ENCODE data around the gene ZSCAN32.

ZSCAN32 gene

DNA sequence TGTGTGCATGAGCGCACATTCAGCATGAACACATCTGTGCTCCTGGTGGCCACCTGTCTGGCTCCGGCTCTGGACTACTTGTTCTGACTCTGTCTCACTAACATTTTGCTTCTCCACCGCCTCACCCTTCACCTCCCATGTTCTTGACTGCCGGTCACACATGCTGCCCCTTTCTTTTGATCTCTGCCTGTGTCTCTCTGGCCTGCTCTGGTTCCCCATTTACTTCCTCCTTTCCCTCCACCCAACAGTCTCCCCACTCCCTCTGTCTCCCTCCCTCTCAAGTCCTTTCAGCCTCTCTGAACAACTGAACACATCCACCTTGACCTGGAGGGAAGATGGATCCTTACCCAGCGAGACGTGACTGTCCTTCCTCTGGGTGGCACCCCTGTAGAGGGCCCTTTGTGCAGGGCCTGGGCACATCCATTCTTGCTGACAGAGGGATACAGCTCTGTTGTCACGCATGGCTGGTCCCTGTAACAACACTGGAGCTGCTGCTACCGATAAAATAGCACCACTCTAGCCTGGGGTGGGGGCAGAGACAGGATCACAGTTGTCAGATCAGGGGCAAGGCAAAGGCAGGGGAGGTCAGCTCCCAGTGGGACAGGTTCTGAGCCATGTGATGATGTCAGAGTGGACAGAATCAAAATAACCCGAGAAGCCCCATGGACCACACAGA is 11.0 kb downstream of the ZSCAN32 start:
- no peak overlapping the region for H3K4me3 ChIP-seq (ENCODE audit: low read length)
- peaks cover 15% of the 10 kb centered on the region for H3K36me3 ChIP-seq (ENCODE audit: control insufficient read depth, insufficient read depth, low read length)

DNA sequence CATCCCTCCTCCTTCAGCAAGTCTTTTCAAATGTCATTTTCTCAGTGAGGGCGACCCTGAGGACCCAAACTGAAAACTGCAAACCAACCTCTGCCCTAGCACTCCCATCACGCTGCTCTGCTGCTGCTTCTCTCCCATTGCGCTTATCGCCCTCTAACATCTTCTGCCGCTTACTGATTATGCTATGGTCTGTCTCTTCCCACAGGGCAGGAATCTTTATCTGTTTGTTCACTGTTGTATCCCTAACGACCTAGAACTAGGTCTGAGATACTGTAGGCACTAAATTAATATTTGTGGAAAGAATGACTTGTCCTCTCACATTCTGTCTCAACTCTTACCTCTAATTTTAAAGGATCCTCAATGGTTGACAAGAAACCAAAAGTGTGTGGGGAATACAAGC is 12.5 kb downstream of the ZSCAN32 start:
- Histone ChIP-seq H3K27me3 (ENCODE audit: control insufficient read depth, insufficient read depth, low read length) (no peaks in the 10 kb centered on the region), H3K9ac (ENCODE audit: low read length) (no peak overlapping the region), H3K36me3 (ENCODE audit: control insufficient read depth, insufficient read depth, low read length) (peaks cover 25% of the 10 kb centered on the region), H3K4me3 (ENCODE audit: low read length) (no peak overlapping the region), H3K4me1 (ENCODE audit: control insufficient read depth, insufficient read depth, low read length) (no peaks in the 10 kb centered on the region), H3K9me3 (ENCODE audit: control insufficient read depth, low read length) (peaks cover 27% of the 10 kb centered on the region)

More for the DNA sequence above, 11.0 kb downstream of the ZSCAN32 start:
- no peaks in the 10 kb centered on the region for H3K27me3 ChIP-seq (ENCODE audit: control insufficient read depth, insufficient read depth, low read length)
- H3K4me1 ChIP-seq (ENCODE audit: control insufficient read depth, insufficient read depth, low read length) = no peaks in the 10 kb centered on the region
- H3K9me3 ChIP-seq (ENCODE audit: control insufficient read depth, low read length) = peaks cover 13% of the 10 kb centered on the region
- no peak overlapping the region for H3K9ac ChIP-seq (ENCODE audit: low read length)

DNA sequence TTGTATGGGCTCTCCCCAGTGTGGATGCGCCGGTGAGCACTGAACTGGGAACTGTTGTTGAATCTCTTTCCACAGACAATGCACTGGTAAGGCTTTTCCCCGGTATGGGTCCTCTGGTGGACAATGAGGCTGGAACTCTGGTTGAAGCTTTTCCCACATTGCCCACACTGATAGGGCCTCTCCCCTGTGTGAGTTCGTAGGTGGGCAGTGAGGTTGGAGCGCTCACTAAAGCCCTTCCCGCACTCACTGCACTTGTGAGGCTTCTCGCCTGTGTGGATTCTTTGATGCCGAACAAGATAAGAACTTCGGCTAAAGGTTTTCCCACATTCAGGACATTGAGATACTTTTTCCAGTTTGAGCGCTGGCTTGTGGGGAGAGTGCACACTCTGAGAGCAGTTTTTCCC is 17.8 kb downstream of the ZSCAN32 start:
- no peak overlapping the region for H3K4me3 ChIP-seq (ENCODE audit: low read length)
- no peaks in the 10 kb centered on the region for H3K27me3 ChIP-seq (ENCODE audit: control insufficient read depth, insufficient read depth, low read length)
- no peak overlapping the region for H3K9ac ChIP-seq (ENCODE audit: low read length)
- peaks cover 24% of the 10 kb centered on the region for H3K36me3 ChIP-seq (ENCODE audit: control insufficient read depth, insufficient read depth, low read length)
- peaks cover 28% of the 10 kb centered on the region for H3K9me3 ChIP-seq (ENCODE audit: control insufficient read depth, low read length)
- H3K4me1 ChIP-seq (ENCODE audit: control insufficient read depth, insufficient read depth, low read length) = no peaks in the 10 kb centered on the region

DNA sequence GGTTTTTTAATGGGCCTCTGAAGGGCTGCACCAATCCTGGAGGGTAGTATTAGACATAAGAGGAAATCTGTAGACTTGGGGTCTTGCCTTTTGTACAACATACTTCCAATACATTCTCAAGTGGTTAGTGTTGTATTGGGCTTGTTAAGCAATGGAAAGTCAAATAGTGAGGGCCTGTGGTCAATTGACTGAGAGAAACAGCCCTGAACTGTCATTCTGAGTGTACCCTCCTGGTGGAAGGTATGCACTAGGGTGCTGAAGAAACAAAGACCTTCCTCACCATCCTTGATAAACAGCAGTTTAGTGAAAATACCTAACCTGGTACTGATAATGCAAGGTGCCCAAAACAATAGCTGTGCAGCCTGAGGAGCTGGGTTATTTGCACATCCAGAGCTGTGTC is 22.9 kb downstream of the ZSCAN32 start:
- H3K36me3 ChIP-seq (ENCODE audit: control insufficient read depth, insufficient read depth, low read length) = peaks cover 10% of the 10 kb centered on the region
- no peaks in the 10 kb centered on the region for H3K4me1 ChIP-seq (ENCODE audit: control insufficient read depth, insufficient read depth, low read length)
- no peak overlapping the region for H3K4me3 ChIP-seq (ENCODE audit: low read length)
- H3K9me3 ChIP-seq (ENCODE audit: control insufficient read depth, low read length) = peaks cover 10% of the 10 kb centered on the region
- no peak overlapping the region for H3K9ac ChIP-seq (ENCODE audit: low read length)
- H3K27me3 ChIP-seq (ENCODE audit: control insufficient read depth, insufficient read depth, low read length) = no peaks in the 10 kb centered on the region

DNA sequence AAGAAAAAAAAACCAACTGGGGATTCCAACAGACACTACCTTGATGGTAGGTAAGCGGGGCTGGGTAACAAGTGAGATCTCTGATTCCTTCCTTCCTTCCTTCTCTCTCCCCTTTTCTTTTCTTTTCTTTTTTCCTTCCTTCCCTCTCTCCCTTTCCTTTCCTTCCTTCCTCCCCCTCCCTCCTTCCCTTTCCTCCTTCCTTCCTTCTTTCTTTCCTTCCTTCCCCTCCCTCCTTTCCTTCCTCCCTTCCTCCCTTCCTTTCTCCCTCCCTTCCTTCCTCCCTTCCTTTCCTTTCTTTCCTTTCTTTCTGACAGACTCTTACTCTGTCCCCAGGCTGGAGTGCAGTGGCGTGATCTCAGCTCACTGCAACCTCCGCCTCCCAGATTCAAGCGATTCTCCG is 25.1 kb downstream of the ZSCAN32 start:
- Histone ChIP-seq H3K27me3 (ENCODE audit: control insufficient read depth, insufficient read depth, low read length) (no peaks in the 10 kb centered on the region), H3K9ac (ENCODE audit: low read length) (no peak overlapping the region), H3K4me1 (ENCODE audit: control insufficient read depth, insufficient read depth, low read length) (no peaks in the 10 kb centered on the region), H3K36me3 (ENCODE audit: control insufficient read depth, insufficient read depth, low read length) (peaks cover 3% of the 10 kb centered on the region), H3K4me3 (ENCODE audit: low read length) (no peak overlapping the region), H3K9me3 (ENCODE audit: control insufficient read depth, low read length) (no peaks in the 10 kb centered on the region)

DNA sequence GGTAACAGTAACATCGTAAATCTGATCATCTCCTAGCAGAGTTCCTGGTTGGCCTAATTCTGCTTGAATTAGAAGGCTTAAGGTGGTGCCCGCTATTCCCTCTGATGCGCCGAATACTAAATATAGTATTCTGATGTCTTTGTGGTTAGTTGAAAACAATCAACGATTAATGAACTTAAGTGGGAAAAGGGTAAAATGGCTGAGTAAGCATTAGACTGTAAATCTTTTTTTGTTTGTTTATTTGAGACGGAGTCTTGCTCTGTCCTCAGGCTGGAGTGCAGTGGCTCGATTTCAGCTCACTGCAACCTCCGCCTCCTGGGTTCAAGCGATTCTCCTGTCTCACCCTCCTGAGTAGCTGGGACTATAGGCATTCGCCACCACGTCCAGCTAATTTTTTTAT is 31.7 kb downstream of the ZSCAN32 start:
- H3K9ac ChIP-seq (ENCODE audit: low read length) = no peak overlapping the region
- H3K4me1 ChIP-seq (ENCODE audit: control insufficient read depth, insufficient read depth, low read length) = no peaks in the 10 kb centered on the region
- H3K4me3 ChIP-seq (ENCODE audit: low read length) = no peak overlapping the region

DNA sequence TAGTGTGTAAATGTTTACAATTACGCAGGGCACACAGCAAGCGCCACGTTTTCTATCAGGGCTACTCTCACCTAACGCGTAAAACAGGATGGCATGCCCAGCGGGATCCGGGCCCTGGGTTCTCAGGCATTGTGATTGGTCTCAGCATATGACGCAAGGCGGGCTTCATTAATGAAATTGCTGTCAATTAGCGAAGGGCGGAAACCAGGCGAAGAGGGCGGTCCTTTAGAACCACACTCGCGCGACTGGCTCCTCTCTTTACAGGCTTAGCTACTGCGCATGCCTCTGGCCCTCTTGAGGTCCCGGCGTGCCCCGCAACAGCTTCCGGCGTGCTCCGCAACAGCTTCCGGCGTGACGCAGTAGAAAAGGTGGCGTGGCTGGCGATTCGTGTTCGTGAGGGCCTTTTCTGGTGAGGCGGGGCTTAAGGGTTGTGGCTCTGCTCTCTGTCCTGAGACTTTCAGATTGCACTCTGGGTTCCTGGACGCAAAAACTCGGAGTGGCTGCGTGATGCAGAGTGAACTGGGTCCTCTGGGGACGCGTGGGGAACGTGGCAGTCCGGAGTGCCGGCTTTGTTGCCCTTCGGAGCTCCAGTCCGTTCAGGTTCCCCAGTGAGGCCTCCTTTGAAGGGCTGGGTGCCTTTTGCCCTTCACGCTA is 35.9 kb downstream of the ZSCAN32 start:
- H3K9me3 ChIP-seq (ENCODE audit: control insufficient read depth, low read length) = peaks cover 8% of the 10 kb centered on the region
- peak overlapping the region; percentile 60 for H3K9ac ChIP-seq (ENCODE audit: low read length)
- no peaks in the 10 kb centered on the region for H3K36me3 ChIP-seq (ENCODE audit: control insufficient read depth, insufficient read depth, low read length)
- peak overlapping the region; percentile 53 for H3K4me3 ChIP-seq (ENCODE audit: low read length)
- no peaks in the 10 kb centered on the region for H3K4me1 ChIP-seq (ENCODE audit: control insufficient read depth, insufficient read depth, low read length)
- no peaks in the 10 kb centered on the region for H3K27me3 ChIP-seq (ENCODE audit: control insufficient read depth, insufficient read depth, low read length)

More for the DNA sequence above, 31.7 kb downstream of the ZSCAN32 start:
- Histone ChIP-seq H3K27me3 (ENCODE audit: control insufficient read depth, insufficient read depth, low read length) (no peaks in the 10 kb centered on the region), H3K9me3 (ENCODE audit: control insufficient read depth, low read length) (peaks cover 8% of the 10 kb centered on the region), H3K36me3 (ENCODE audit: control insufficient read depth, insufficient read depth, low read length) (no peaks in the 10 kb centered on the region)

DNA sequence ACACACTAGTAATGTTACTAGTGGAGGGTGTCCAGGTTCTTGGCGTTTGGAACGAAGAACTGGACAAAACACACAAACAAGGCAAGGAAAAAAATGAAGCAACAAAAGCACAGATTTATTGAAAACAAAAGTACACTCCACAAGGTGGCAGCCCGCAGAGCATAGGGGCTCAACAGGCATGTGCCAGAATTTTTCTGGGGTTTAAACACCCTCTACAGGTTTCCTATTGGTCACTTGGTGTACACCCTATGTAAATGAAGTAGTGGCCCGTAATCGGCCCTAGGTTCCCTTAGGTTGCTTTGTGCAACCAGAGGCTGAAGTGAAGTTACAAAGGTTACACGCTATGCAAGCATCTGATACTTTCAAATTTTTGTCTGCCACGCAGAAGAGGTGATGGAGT is 37.0 kb downstream of the ZSCAN32 start:
- Histone ChIP-seq H3K36me3 (ENCODE audit: control insufficient read depth, insufficient read depth, low read length) (no peaks in the 10 kb centered on the region), H3K9ac (ENCODE audit: low read length) (no peak overlapping the region), H3K4me3 (ENCODE audit: low read length) (no peak overlapping the region), H3K27me3 (ENCODE audit: control insufficient read depth, insufficient read depth, low read length) (no peaks in the 10 kb centered on the region), H3K4me1 (ENCODE audit: control insufficient read depth, insufficient read depth, low read length) (no peaks in the 10 kb centered on the region), H3K9me3 (ENCODE audit: control insufficient read depth, low read length) (peaks cover 8% of the 10 kb centered on the region)

DNA sequence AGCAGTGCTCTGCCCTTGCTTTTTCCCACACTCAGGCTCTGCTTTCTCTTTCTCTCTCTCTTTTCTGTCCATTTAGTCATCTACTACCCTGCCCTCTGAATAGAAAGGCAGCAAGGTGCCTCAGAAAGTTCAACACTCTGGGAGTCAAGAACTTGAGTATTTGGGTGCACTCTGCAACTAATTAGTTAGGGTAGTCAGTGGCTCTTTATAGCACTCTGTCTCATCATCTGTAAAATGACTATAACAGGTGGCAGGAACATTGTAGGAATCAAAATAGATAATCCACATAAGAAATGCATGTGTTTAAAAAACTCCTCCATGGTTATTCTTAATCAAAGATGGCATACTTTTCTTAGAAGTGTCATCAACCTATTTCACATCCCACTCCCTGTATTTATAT is 37.9 kb downstream of the ZSCAN32 start:
- H3K9ac ChIP-seq (ENCODE audit: low read length) = no peak overlapping the region
- H3K4me3 ChIP-seq (ENCODE audit: low read length) = no peak overlapping the region
- peaks cover 8% of the 10 kb centered on the region for H3K9me3 ChIP-seq (ENCODE audit: control insufficient read depth, low read length)
- H3K27me3 ChIP-seq (ENCODE audit: control insufficient read depth, insufficient read depth, low read length) = no peaks in the 10 kb centered on the region
- no peaks in the 10 kb centered on the region for H3K4me1 ChIP-seq (ENCODE audit: control insufficient read depth, insufficient read depth, low read length)
- H3K36me3 ChIP-seq (ENCODE audit: control insufficient read depth, insufficient read depth, low read length) = no peaks in the 10 kb centered on the region

DNA sequence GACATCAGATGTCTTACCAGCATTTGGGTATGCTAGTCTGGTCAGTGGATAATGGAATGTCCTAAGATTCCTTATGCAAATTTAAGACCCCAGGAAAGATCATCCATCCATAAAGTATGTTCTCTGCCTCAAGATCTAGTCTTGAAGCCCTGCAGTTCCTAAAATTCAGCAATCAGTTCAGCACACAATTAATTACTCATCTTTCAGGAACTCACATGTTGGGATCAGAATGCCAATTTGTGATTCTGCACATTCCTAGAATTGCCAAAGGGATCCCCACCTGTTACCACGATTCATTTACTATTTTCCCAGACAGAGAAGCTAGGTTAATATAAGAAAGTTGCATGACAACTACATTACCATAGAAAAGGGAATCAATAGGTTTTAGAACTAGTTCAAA is 41.9 kb downstream of the ZSCAN32 start:
- no peaks in the 10 kb centered on the region for H3K9me3 ChIP-seq (ENCODE audit: control insufficient read depth, low read length)
- no peak overlapping the region for H3K4me3 ChIP-seq (ENCODE audit: low read length)
- H3K4me1 ChIP-seq (ENCODE audit: control insufficient read depth, insufficient read depth, low read length) = no peaks in the 10 kb centered on the region
- no peaks in the 10 kb centered on the region for H3K36me3 ChIP-seq (ENCODE audit: control insufficient read depth, insufficient read depth, low read length)
- H3K27me3 ChIP-seq (ENCODE audit: control insufficient read depth, insufficient read depth, low read length) = no peaks in the 10 kb centered on the region
- H3K9ac ChIP-seq (ENCODE audit: low read length) = no peak overlapping the region

DNA sequence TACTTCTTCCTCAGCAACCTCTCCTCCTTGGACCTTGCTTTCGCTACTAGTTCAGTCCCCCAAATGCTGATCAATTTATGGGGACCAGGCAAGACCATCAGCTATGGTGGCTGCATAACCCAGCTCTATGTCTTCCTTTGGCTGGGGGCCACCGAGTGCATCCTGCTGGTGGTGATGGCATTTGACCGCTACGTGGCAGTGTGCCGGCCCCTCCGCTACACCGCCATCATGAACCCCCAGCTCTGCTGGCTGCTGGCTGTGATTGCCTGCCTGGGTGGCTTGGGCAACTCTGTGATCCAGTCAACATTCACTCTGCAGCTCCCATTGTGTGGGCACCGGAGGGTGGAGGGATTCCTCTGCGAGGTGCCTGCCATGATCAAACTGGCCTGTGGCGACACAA is 44.7 kb downstream of the ZSCAN32 start:
- H3K27me3 ChIP-seq (ENCODE audit: control insufficient read depth, insufficient read depth, low read length) = no peaks in the 10 kb centered on the region
- no peaks in the 10 kb centered on the region for H3K9me3 ChIP-seq (ENCODE audit: control insufficient read depth, low read length)
- H3K4me1 ChIP-seq (ENCODE audit: control insufficient read depth, insufficient read depth, low read length) = no peaks in the 10 kb centered on the region
- no peaks in the 10 kb centered on the region for H3K36me3 ChIP-seq (ENCODE audit: control insufficient read depth, insufficient read depth, low read length)
- no peak overlapping the region for H3K9ac ChIP-seq (ENCODE audit: low read length)
- H3K4me3 ChIP-seq (ENCODE audit: low read length) = no peak overlapping the region

DNA sequence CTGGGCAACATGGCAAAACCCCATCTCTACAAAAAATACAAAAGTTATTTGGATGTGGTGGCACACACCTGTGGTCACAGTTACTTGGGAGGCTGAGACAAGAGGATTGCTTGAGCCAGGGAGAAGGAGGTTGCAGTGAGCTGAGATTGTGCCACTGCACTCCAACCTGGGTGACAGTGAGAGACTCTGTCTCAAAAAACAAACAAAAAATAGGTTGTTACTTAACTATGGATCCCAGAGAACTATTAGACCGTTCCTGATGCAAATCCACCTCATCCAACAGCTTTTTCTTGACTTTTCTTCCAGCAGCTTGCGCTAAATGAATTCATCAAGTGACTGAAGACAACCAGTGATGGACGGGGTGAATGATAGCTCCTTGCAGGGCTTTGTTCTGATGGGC is 45.2 kb downstream of the ZSCAN32 start, which contains the start of gene OR2C1:
Gene OR2C1 (plus strand): TSS at position 301 of the 400 bp plus-strand sequence. CDS start 52 bp downstream, at position 353.
- Histone ChIP-seq H3K4me3 (ENCODE audit: low read length) (no peak within 1 kb of the TSS), H3K36me3 (ENCODE audit: control insufficient read depth, insufficient read depth, low read length) (no peaks in the 10 kb centered on the region), H3K27me3 (ENCODE audit: control insufficient read depth, insufficient read depth, low read length) (no peaks in the 10 kb centered on the region), H3K4me1 (ENCODE audit: control insufficient read depth, insufficient read depth, low read length) (no peaks in the 10 kb centered on the region), H3K9ac (ENCODE audit: low read length) (no peak within 1 kb of the TSS), H3K9me3 (ENCODE audit: control insufficient read depth, low read length) (no peaks in the 10 kb centered on the region)

Data from mucosa of stomach (tissue), 1 donor.